ENCODE results near the gene NFATC3.

The NFATC3 gene

DNA sequence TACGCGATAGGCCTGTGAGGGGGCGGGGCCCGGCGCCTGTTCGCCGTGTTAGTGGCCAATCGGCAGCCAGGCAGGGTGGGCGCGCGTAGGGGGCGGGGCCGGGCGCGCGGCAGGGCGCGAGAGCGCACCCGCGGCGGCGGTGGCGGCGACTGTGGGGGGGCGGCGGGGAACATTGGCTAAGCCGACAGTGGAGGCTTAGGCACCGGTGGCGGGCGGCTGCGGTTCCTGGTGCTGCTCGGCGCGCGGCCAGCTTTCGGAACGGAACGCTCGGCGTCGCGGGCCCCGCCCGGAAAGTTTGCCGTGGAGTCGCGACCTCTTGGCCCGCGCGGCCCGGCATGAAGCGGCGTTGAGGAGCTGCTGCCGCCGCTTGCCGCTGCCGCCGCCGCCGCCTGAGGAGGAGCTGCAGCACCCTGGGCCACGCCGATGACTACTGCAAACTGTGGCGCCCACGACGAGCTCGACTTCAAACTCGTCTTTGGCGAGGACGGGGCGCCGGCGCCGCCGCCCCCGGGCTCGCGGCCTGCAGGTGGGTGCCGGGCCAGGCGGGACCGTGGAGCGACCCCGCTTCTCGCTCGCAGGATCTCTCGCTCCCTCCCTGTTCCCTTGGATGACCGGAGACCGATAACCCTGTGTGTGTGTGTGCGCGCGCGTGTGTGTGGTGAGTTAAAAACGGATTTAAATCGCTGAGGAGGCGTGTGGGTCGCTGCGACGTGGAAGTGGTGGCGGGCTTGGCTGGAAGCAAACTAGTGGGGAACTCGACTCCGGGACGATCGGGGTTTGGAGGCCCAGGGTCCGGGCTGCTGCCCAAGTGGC, at the start of gene NFATC3:
Gene NFATC3, plus strand, starts transcription at position 112 of the 813 bp plus-strand sequence. Its CDS starts 312 bp downstream, at position 424.
- Histone ChIP-seq H3K4me3 (ENCODE audit: low read length in 2 of 2) (peak within 1 kb of the TSS; percentile 83 to 96), H3K27ac (ENCODE audit: low read depth in 2 of 2, low read length in 2 of 2) (peak within 1 kb of the TSS; percentile 96 to 98), H3K9ac (ENCODE audit: low read depth in 1 of 2, low read length in 2 of 2) (peak within 1 kb of the TSS; percentile 92 to 95), H3K4me1 (ENCODE audit: control insufficient read depth in 2 of 2, insufficient read depth in 2 of 2, low read length in 2 of 2) (peaks cover 31 to 37% of the 10 kb centered on the region in 2 donors), H3K9me3 (ENCODE audit: control insufficient read depth in 2 of 2, low read length in 2 of 2) (no peaks in the 10 kb centered on the region), H3K27me3 (ENCODE audit: control insufficient read depth in 2 of 2, insufficient read depth in 2 of 2, low read length in 2 of 2) (no peaks in the 10 kb centered on the region), H3K36me3 (ENCODE audit: control insufficient read depth in 2 of 2, insufficient read depth in 2 of 2, low read length in 2 of 2) (no peaks in the 10 kb centered on the region)

DNA sequence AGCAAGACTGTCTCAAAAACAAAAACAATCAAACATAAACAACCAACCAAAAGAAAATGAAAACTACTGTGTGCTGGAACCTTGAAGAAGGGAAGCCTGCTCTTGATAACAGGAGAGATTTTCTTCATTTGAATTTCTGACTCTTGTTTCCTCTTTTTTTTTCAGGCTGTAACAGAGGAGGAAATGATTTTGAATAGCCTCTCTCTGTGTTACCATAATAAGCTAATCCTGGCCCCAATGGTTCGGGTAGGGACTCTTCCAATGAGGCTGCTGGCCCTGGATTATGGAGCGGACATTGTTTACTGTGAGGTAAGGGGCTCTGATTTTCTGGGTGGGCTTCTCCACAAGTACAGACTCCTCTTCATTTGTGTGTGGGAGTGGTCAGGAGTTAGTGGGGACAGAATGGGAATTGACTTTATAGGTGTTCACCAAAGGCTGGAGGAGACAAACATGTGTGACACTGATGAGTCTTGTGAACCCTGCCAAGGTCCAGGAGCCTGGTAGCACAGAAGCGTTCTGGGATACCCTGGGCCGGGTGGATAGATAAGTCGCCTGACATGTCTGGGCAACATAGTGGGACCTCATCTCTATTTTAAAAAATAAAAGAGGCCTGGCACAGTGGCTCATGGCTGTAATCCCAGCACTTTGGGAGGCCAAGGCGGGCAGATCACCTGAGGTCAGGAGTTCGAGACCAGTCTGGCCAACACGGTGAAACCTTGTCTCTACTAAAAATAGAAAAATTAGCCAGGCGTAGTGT, 47.2 kb upstream of the NFATC3 start:
- no peaks in the 10 kb centered on the region for H3K27me3 ChIP-seq (ENCODE audit: control insufficient read depth in 2 of 2, insufficient read depth in 2 of 2, low read length in 2 of 2)
- no peaks in the 10 kb centered on the region for H3K9me3 ChIP-seq (ENCODE audit: control insufficient read depth in 2 of 2, low read length in 2 of 2)
- peaks cover 4 to 6% of the 10 kb centered on the region in 2 donors for H3K36me3 ChIP-seq (ENCODE audit: control insufficient read depth in 2 of 2, insufficient read depth in 2 of 2, low read length in 2 of 2)
- peak overlapping the region in 1 of 2 donors; percentile 41 for H3K9ac ChIP-seq (ENCODE audit: low read depth in 1 of 2, low read length in 2 of 2)
- H3K27ac ChIP-seq (ENCODE audit: low read depth in 2 of 2, low read length in 2 of 2) = peak overlapping the region in 1 of 2 donors; percentile 52
- H3K4me1 ChIP-seq (ENCODE audit: control insufficient read depth in 2 of 2, insufficient read depth in 2 of 2, low read length in 2 of 2) = peaks cover 2% of the 10 kb centered on the region in 2 donors
- H3K4me3 ChIP-seq (ENCODE audit: low read length in 2 of 2) = peak overlapping the region in 1 of 2 donors; percentile 55

DNA sequence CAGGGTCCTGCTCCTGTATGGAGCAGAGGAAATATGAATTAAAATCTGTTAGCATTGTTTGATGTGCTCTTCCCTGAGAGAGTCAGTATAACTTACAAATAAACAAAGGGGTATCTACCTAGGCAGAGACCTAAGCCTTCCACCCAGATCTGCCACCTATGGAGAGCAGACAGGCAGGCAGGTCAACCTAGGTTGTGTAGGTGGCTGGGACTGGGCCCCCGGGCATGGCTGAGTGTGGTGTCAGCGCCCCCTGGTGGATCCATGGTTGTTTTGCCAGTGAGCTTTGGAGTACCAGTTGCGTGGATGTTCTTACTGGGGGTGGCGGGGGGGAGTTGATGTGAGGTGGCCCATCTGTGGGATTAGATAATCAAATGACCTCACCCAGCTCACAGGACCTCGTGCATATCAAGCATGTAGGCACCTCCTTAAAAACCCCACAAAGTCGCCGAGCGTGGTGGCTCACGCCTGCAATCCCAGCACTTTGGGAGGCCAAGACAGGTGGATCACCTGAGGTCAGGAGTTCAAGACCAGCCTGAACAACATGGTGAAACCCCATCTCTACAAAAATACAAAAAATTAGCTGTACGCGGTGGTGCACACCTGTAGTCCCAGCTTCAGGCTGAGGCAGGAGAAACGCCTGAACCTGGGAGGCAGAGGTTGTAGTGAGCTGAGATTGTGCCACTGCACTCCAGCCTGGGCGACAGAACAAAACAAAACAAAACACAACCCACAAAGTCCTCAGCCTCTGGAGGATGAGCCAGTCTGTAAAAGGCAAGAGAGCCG, 44.5 kb upstream of the NFATC3 start:
- Histone ChIP-seq H3K4me3 (ENCODE audit: low read length in 2 of 2) (no peak overlapping the region), H3K27ac (ENCODE audit: low read depth in 2 of 2, low read length in 2 of 2) (peak overlapping the region in 1 of 2 donors; percentile 21), H3K27me3 (ENCODE audit: control insufficient read depth in 2 of 2, insufficient read depth in 2 of 2, low read length in 2 of 2) (no peaks in the 10 kb centered on the region)

DNA sequence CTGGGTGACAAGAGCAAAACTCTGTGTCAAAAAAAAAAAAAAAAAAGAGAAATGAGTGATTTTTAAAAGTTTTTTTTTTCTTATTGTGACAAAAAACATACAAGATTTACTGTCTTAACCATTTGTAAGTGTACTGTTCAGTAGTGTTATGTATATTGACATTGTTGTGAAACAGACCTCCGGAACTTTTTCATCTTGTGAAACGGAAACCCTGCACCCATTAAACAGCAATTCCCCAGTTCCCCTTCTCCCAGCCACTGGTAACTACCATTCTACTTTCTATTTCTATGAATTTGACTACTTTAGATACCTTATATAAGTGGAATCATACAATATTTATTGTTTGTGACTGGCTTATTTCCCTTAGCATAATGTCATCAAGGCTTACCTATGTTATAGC, 43.4 kb upstream of the NFATC3 start:
- Histone ChIP-seq H3K27ac (ENCODE audit: low read depth in 2 of 2, low read length in 2 of 2) (no peak overlapping the region), H3K36me3 (ENCODE audit: control insufficient read depth in 2 of 2, insufficient read depth in 2 of 2, low read length in 2 of 2) (peaks cover 4 to 11% of the 10 kb centered on the region in 2 donors), H3K4me3 (ENCODE audit: low read length in 2 of 2) (no peak overlapping the region), H3K9ac (ENCODE audit: low read depth in 1 of 2, low read length in 2 of 2) (no peak overlapping the region), H3K4me1 (ENCODE audit: control insufficient read depth in 2 of 2, insufficient read depth in 2 of 2, low read length in 2 of 2) (peaks cover 2% of the 10 kb centered on the region in 2 donors), H3K9me3 (ENCODE audit: control insufficient read depth in 2 of 2, low read length in 2 of 2) (no peaks in the 10 kb centered on the region), H3K27me3 (ENCODE audit: control insufficient read depth in 2 of 2, insufficient read depth in 2 of 2, low read length in 2 of 2) (no peaks in the 10 kb centered on the region)

More for the DNA sequence above, 44.5 kb upstream of the NFATC3 start:
- no peak overlapping the region for H3K9ac ChIP-seq (ENCODE audit: low read depth in 1 of 2, low read length in 2 of 2)
- H3K4me1 ChIP-seq (ENCODE audit: control insufficient read depth in 2 of 2, insufficient read depth in 2 of 2, low read length in 2 of 2) = peaks cover 2% of the 10 kb centered on the region in 2 donors
- no peaks in the 10 kb centered on the region for H3K9me3 ChIP-seq (ENCODE audit: control insufficient read depth in 2 of 2, low read length in 2 of 2)
- peaks cover 4 to 11% of the 10 kb centered on the region in 2 donors for H3K36me3 ChIP-seq (ENCODE audit: control insufficient read depth in 2 of 2, insufficient read depth in 2 of 2, low read length in 2 of 2)

DNA sequence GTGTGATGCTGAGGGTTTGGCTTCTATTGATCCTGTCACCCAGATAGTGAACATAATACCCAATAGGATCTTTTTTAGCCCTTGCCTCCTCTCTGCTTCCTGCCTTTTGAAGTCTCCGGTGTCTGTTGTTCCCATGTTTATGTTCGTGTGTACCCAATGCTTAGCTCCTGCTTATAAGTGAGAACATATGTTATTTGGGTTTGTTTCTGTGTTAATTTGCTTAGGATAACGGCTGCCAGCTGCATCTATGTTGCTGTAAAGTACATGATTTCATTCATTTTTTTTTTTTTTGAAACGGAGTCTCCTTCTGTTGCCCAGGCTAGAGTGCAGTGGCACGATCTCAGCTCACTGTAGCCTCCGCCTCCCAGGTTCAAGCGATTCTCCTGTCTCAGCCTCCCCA, 39.1 kb upstream of the NFATC3 start:
- Histone ChIP-seq H3K27me3 (ENCODE audit: control insufficient read depth in 2 of 2, insufficient read depth in 2 of 2, low read length in 2 of 2) (no peaks in the 10 kb centered on the region), H3K27ac (ENCODE audit: low read depth in 2 of 2, low read length in 2 of 2) (no peak overlapping the region), H3K9me3 (ENCODE audit: control insufficient read depth in 2 of 2, low read length in 2 of 2) (no peaks in the 10 kb centered on the region), H3K4me3 (ENCODE audit: low read length in 2 of 2) (no peak overlapping the region), H3K9ac (ENCODE audit: low read depth in 1 of 2, low read length in 2 of 2) (no peak overlapping the region), H3K36me3 (ENCODE audit: control insufficient read depth in 2 of 2, insufficient read depth in 2 of 2, low read length in 2 of 2) (peaks cover 19 to 23% of the 10 kb centered on the region in 2 donors), H3K4me1 (ENCODE audit: control insufficient read depth in 2 of 2, insufficient read depth in 2 of 2, low read length in 2 of 2) (peaks cover 0 to 2% of the 10 kb centered on the region in 2 donors)

DNA sequence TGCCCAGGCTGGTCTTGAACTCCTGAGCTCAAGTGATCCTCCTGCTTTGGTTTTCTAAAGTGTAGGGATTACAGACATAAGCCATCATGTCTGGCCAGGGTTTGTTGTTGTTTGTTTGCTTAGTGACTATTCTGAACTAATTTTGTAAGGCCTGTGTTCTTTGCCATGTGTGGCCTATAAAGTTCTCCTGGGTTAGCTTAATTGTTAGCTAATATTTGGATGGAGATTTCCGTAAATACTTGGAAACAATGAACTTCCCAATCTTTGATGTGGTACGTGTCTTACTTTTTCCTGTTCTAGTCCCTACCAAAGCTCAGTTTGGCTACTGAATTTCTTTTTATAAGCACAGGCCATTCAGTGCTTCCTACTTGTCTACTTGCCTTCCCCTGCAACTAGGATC, 37.2 kb upstream of the NFATC3 start:
- no peaks in the 10 kb centered on the region for H3K27me3 ChIP-seq (ENCODE audit: control insufficient read depth in 2 of 2, insufficient read depth in 2 of 2, low read length in 2 of 2)
- no peak overlapping the region for H3K27ac ChIP-seq (ENCODE audit: low read depth in 2 of 2, low read length in 2 of 2)
- H3K4me3 ChIP-seq (ENCODE audit: low read length in 2 of 2) = no peak overlapping the region
- no peak overlapping the region for H3K9ac ChIP-seq (ENCODE audit: low read depth in 1 of 2, low read length in 2 of 2)
- H3K9me3 ChIP-seq (ENCODE audit: control insufficient read depth in 2 of 2, low read length in 2 of 2) = no peaks in the 10 kb centered on the region
- no peaks in the 10 kb centered on the region for H3K4me1 ChIP-seq (ENCODE audit: control insufficient read depth in 2 of 2, insufficient read depth in 2 of 2, low read length in 2 of 2)
- H3K36me3 ChIP-seq (ENCODE audit: control insufficient read depth in 2 of 2, insufficient read depth in 2 of 2, low read length in 2 of 2) = peaks cover 17 to 29% of the 10 kb centered on the region in 2 donors

DNA sequence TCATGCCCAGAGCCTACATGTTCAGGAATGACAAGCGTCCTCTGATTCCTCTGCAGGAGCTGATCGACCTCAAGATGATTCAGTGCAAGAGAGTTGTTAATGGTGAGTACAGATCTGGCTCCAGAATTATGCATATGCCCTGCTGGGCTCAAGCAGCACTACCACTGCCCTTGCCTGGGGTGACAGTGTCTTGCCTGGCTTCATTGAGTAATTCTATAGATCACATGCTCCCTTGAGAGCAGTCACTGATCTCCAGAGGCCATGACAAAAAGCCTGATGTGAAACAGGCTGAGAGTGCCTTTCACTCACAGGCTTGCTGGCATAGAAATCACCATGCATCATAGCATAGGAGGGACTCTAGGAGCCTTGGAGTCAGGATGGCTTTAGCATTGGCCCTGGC, 35.7 kb upstream of the NFATC3 start:
- H3K9me3 ChIP-seq (ENCODE audit: control insufficient read depth in 2 of 2, low read length in 2 of 2) = no peaks in the 10 kb centered on the region
- no peaks in the 10 kb centered on the region for H3K4me1 ChIP-seq (ENCODE audit: control insufficient read depth in 2 of 2, insufficient read depth in 2 of 2, low read length in 2 of 2)
- no peak overlapping the region for H3K27ac ChIP-seq (ENCODE audit: low read depth in 2 of 2, low read length in 2 of 2)
- H3K27me3 ChIP-seq (ENCODE audit: control insufficient read depth in 2 of 2, insufficient read depth in 2 of 2, low read length in 2 of 2) = no peaks in the 10 kb centered on the region
- H3K4me3 ChIP-seq (ENCODE audit: low read length in 2 of 2) = no peak overlapping the region
- H3K36me3 ChIP-seq (ENCODE audit: control insufficient read depth in 2 of 2, insufficient read depth in 2 of 2, low read length in 2 of 2) = peaks cover 23 to 32% of the 10 kb centered on the region in 2 donors
- no peak overlapping the region for H3K9ac ChIP-seq (ENCODE audit: low read depth in 1 of 2, low read length in 2 of 2)

DNA sequence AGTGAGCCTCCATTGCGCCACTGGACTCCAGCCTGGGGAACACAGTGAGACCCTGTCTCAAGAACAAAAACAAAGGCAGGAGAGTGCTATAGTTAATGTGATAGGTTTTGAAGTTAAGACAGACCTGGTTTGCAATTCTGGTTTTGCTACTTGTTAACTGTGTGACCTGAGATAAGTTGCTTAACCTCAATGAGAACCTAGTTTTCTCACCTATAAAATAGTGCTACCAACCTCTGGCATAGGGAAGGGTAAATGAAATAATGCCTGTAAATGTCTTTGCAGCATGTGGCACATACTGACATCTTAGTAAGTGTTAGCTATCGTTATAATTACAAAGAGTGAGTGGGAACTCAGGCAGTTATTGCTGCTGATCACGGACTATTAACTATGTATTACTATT, 29.8 kb upstream of the NFATC3 start:
- Histone ChIP-seq H3K4me3 (ENCODE audit: low read length in 2 of 2) (no peak overlapping the region), H3K9ac (ENCODE audit: low read depth in 1 of 2, low read length in 2 of 2) (no peak overlapping the region), H3K27me3 (ENCODE audit: control insufficient read depth in 2 of 2, insufficient read depth in 2 of 2, low read length in 2 of 2) (no peaks in the 10 kb centered on the region), H3K4me1 (ENCODE audit: control insufficient read depth in 2 of 2, insufficient read depth in 2 of 2, low read length in 2 of 2) (no peaks in the 10 kb centered on the region), H3K36me3 (ENCODE audit: control insufficient read depth in 2 of 2, insufficient read depth in 2 of 2, low read length in 2 of 2) (peaks cover 15 to 20% of the 10 kb centered on the region in 2 donors), H3K9me3 (ENCODE audit: control insufficient read depth in 2 of 2, low read length in 2 of 2) (no peaks in the 10 kb centered on the region), H3K27ac (ENCODE audit: low read depth in 2 of 2, low read length in 2 of 2) (no peak overlapping the region)

DNA sequence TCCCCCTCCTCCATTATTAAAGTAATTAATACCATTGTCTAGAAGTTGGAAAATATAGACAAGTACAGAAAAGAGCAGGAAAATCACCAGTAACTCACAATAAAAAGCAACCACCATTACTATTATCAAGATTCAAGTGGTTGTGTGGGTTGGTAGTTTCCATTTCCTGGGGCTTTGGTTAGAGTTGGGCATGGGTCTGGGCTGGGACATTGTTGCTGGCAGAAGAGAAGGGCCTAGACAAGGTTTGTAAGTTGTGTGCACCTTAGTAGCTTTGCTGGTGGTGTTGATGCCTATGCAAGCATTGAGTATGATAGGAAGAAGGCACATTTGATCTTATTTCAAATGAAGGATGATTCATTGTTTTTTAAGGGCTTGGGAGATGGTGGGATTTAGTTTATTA, 25.4 kb upstream of the NFATC3 start:
- Histone ChIP-seq H3K27ac (ENCODE audit: low read depth in 2 of 2, low read length in 2 of 2) (no peak overlapping the region), H3K9ac (ENCODE audit: low read depth in 1 of 2, low read length in 2 of 2) (no peak overlapping the region), H3K27me3 (ENCODE audit: control insufficient read depth in 2 of 2, insufficient read depth in 2 of 2, low read length in 2 of 2) (no peaks in the 10 kb centered on the region), H3K4me3 (ENCODE audit: low read length in 2 of 2) (no peak overlapping the region), H3K4me1 (ENCODE audit: control insufficient read depth in 2 of 2, insufficient read depth in 2 of 2, low read length in 2 of 2) (no peaks in the 10 kb centered on the region), H3K9me3 (ENCODE audit: control insufficient read depth in 2 of 2, low read length in 2 of 2) (no peaks in the 10 kb centered on the region), H3K36me3 (ENCODE audit: control insufficient read depth in 2 of 2, insufficient read depth in 2 of 2, low read length in 2 of 2) (peaks cover 8 to 14% of the 10 kb centered on the region in 2 donors)

Measured in mucosa of rectum (tissue), 2 donors.